Hepatic stellate cell (primary cell): ENCODE data around the gene ARHGAP12.

ENCODE experiments used
- DNase-seq: peaks from one replicate; pipeline ENCODE4 v3.0.0; 2011; ENCODE audit warnings: low spot score

ARHGAP12 gene

DNA sequence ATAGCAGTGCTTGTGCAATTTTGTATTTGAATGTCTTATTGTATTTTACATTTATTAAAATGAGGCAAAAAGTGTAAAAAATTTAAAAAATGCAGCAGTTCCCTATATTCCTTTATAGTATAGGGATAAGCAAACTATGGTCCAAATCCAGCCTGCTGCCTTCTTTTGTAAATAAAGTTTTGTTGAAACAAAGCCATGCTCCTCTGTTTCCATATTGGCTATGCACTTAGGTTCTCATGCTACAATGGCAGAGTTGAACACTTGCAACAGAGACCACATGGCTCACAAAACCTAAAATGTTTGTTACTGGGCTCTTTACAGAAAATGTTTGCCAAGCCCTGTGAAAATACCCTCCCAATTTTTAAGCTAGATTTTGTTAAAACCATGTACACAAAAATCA, 50.1 kb downstream of the ARHGAP12 start:
- DNase-seq = no peak

DNA sequence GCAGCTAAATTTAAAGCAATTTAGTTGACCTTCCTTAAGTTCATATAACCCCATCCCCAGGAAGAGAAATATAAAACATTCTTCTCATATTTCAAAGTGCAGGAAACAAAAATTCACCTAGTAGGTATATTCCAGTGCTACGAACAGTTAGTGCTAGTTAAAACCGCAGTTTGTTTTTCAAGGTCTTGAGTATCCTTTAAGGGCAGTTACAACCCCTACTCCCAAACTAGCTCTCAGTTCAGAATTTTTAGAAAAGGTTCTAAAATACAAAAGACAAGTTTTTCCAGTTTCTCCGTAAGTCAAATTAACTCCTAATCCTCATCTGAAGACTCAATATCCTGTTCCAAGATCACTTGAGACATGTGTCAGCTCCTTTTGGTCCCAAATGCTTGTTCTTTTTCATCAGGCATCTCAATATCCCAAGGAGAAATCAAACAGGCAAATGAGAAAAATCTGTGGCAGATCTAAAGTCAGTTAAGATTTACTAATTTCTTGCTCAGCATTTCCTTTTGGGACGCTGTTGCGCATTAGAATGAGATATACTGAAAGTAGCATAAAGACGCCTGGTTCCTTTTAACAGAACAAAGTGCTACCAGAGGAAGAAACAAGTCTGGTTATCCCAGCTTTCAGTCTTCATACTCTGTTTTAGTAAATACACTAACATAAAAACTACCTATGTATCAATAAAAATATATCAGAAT, 51.8 kb downstream of the ARHGAP12 start:
- DNase-seq = no peak

DNA sequence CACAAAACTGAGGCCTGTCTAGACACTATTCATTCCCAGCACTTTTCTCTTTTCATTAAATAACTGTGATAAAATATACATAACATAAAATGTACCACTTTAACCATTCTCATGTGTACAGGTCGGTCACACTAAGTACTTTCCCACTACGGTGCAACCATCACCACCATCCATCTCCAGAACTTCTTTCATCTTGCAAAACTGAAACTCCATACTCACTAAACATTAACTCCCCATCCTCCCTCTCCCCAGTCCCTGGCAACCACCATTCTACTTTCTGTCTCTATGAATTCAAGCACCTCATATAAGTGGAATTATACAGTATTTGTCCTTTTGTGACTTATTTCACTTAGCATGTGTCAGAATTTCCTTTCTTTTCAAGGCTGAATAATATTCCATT, 53.0 kb downstream of the ARHGAP12 start:
- no peak for DNase-seq

DNA sequence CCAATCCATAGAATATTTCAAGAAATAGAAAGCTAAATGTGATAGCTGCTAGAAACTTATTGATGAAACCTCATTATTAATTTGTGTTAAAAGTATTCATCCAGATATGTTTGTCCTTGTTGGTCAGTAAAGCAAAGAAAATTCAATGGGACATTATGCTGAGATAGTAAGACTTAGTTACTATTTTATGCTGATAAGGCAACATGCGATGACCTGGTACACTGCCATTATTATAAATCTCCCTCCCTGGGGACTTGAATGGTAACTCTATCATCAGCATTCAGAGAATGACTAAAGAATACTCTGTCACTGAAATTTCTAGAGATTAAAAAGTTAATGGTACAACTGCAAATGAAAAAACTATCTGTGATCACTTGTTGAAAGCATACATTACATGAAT, 54.9 kb downstream of the ARHGAP12 start:
- DNase-seq = no peak

- DNase-seq = no peak
These were observed 57.2 kb downstream of the ARHGAP12 start for GRCh38 chr10:31871266-31872065.

GRCh38 chr10:31867646-31868045, 61.0 kb downstream of the ARHGAP12 start:
- DNase-seq = no peak

GRCh38 chr10:31866118-31866670, 62.4 kb downstream of the ARHGAP12 start:
- DNase-seq = no peak

- peak; percentile 19 for DNase-seq
These were observed 63.7 kb downstream of the ARHGAP12 start for GRCh38 chr10:31864834-31865518.

DNA sequence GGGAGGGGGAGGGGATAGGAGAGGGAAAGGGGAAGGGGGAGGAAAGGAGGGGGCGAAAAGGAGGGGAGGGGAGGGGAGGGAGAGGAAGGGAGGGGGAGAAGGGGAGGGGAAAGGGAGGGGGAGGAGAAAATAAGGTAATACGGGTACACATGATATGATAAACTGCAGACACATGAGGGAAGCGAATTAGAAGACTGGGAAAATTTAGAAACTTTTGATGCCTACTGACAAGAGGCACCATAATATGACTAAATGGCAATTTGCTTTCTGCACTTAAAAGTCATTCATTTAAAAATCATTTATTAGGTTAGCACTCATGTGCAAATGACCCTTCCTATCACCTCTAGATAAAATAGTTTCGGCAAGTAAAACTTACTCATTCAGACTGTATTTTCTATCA, 73.6 kb downstream of the ARHGAP12 start:
- DNase-seq = no peak

GRCh38 chr10:31853629-31854028, 75.0 kb downstream of the ARHGAP12 start:
- DNase-seq = no peak

GRCh38 chr10:31851216-31851615, 77.4 kb downstream of the ARHGAP12 start:
- no peak for DNase-seq

- DNase-seq = no peak
These were observed 81.1 kb downstream of the ARHGAP12 start for GRCh38 chr10:31847515-31847914.

DNA sequence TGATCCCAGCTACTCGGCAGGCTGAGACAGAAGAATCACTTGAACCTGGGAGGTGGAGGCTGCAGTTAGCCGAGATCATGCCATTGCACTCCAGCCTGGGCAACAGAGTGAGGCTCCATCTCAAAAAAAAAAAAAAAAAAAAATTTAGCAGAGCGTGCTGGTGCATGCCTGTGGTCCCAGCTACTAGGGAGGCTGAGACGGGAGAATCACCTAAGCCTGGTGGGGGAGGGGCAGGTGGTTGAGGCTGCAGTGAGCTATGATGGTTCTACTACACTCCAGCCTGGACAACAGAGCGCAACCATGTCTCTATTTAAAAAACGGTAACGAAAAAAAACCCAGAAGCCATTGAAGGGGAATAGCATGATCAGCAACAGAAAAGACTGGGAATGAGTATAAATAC, 89.9 kb downstream of the ARHGAP12 start:
- no peak for DNase-seq

DNA sequence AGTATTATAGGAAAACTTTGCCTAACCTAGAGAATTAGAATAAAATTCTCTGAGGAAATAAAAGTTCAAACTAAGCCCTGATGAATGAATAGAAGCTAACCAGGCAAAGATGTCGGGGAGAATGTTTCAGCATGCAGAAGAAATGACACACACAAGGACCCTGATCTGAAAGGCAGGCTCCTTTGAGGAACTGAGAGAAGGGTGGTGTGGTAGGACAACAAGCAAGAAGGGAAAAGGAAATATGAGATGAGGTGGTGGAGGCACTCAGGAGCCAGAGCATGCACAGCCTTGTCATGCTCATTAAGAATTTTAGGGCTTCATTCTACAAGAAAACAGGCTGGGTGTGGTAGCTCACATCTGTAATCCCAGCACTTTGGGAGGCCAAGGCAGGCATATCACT, 90.6 kb downstream of the ARHGAP12 start:
- no peak for DNase-seq

DNA sequence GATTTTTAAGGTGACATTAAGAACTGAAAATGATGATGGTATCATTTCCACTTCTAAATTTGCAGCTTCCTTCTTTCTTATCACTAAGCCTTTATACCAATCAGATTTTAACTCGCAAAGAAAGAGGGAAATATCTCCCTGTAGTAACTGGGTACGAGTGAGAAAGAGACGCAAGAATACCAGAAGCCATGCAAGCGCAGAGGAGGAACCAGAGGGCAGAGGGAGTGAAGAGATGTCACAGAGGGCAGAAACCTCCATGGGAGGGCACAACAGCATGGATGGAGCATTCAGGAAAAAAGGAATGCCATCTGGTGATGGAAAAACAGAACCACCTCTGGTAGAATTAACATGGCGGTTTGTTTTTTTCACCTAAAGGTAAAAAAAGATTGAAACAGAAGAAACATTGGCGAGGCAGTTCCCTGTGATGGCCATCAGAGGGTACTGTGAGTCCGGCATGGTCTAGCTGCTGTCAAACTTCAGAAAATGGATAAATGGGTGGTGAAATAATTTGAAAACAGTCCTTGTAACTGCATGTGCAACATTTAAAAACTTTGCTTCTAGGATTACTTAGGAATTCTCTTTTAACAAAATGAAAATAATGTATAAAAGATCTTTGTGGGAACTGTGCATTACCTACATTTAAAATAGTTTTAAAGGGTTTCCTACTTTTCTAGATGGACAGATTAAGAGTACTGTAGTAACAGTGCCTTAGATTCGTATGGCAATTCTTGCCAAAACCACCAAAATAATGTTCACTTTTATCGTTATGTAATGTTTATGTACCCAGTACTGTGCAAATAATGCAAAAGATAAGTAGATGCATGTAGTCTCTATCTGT, 91.8 kb downstream of the ARHGAP12 start:
- DNase-seq = peak; percentile 28

- no peak for DNase-seq
These were observed 94.9 kb downstream of the ARHGAP12 start for GRCh38 chr10:31833753-31834152.

GRCh38 chr10:31832261-31832660, 96.4 kb downstream of the ARHGAP12 start:
- no peak for DNase-seq

GRCh38 chr10:31830887-31831286, 97.7 kb downstream of the ARHGAP12 start:
- no peak for DNase-seq

GRCh38 chr10:31829776-31830175, 98.9 kb downstream of the ARHGAP12 start:
- DNase-seq = no peak

- DNase-seq = no peak
These were observed 105.3 kb downstream of the ARHGAP12 start for GRCh38 chr10:31823358-31823757.

GRCh38 chr10:31822616-31823318, 105.9 kb downstream of the ARHGAP12 start:
- DNase-seq = no peak
